Fibroblast of skin of abdomen (primary cell): ENCODE data around the gene DENND5B.
"Not testable (repeated sequence)": the region's sequence is repeated elsewhere in the genome, so short reads cannot be mapped to it uniquely, and the experiment has no call there.

Experiments used
- DNase-seq: peaks from one replicate; pipeline ENCODE4 v3.0.0-alpha.2; 2013

The DENND5B gene

GRCh38 chr12:31504625-31505222 lies 86.2 kb downstream of the DENND5B start:
- no peak for DNase-seq

- DNase-seq, result not testable (repeated sequence)
Measured at GRCh38 chr12:31501014-31501413, 89.9 kb downstream of the DENND5B start.

GRCh38 chr12:31499567-31499966 lies 91.4 kb downstream of the DENND5B start:
- no peak for DNase-seq

- DNase-seq, result no peak
Measured at GRCh38 chr12:31498424-31498823, 92.5 kb downstream of the DENND5B start.

GRCh38 chr12:31496257-31496656 lies 94.7 kb downstream of the DENND5B start:
- no peak for DNase-seq

- no peak for DNase-seq
Measured at GRCh38 chr12:31494455-31494854, 96.5 kb downstream of the DENND5B start.

GRCh38 chr12:31492599-31493196 lies 98.2 kb downstream of the DENND5B start:
- DNase-seq, result no peak

GRCh38 chr12:31491841-31492598 lies 98.9 kb downstream of the DENND5B start:
- peak; percentile 95 for DNase-seq

GRCh38 chr12:31491241-31491794 lies 99.6 kb downstream of the DENND5B start:
- DNase-seq, result no peak

GRCh38 chr12:31488737-31489338 lies 102.1 kb downstream of the DENND5B start:
- no peak for DNase-seq

GRCh38 chr12:31485571-31485970 lies 105.4 kb downstream of the DENND5B start:
- DNase-seq, result no peak

GRCh38 chr12:31482816-31483215 lies 108.1 kb downstream of the DENND5B start:
- DNase-seq, result peak; percentile 32

- no peak for DNase-seq
Measured at GRCh38 chr12:31481415-31481814, 109.5 kb downstream of the DENND5B start.

GRCh38 chr12:31479516-31480210 lies 111.3 kb downstream of the DENND5B start:
- no peak for DNase-seq

GRCh38 chr12:31478898-31479297 lies 112.0 kb downstream of the DENND5B start:
- no peak for DNase-seq

GRCh38 chr12:31478425-31478824 lies 112.5 kb downstream of the DENND5B start:
- no peak for DNase-seq

- DNase-seq, result no peak
Measured at GRCh38 chr12:31477687-31478086, 113.2 kb downstream of the DENND5B start.

- no peak for DNase-seq
Measured at GRCh38 chr12:31476437-31476836, 114.5 kb downstream of the DENND5B start.

GRCh38 chr12:31475610-31476009 lies 115.3 kb downstream of the DENND5B start:
- DNase-seq, result not testable (repeated sequence)

GRCh38 chr12:31474751-31475150 lies 116.2 kb downstream of the DENND5B start:
- no peak for DNase-seq

GRCh38 chr12:31471823-31472222 lies 119.1 kb downstream of the DENND5B start:
- no peak for DNase-seq

GRCh38 chr12:31471051-31471450 lies 119.9 kb downstream of the DENND5B start:
- DNase-seq, result no peak

GRCh38 chr12:31470459-31470858 lies 120.5 kb downstream of the DENND5B start:
- no peak for DNase-seq
